Brain microvascular endothelial cell (primary cell): Measurements from ENCODE around the gene COL8A1.

Experiments
- DNase-seq: peaks from one replicate; pipeline ENCODE4 v3.0.0-alpha.2; 2020
- H3K27ac ChIP-seq: fragments of 250-450 bp; sonication (Bioruptor Pico); 2 replicates; pipeline ENCODE4 v1.5.1; 2020; ENCODE audit warnings: mild to moderate bottlenecking, moderate library complexity
- H3K27me3 ChIP-seq: fragments of 250-450 bp; sonication (Bioruptor Pico); replicated peaks from 2 replicates; pipeline ENCODE4 v1.5.1; 2020; ENCODE audit warnings: mild to moderate bottlenecking
- H3K36me3 ChIP-seq: fragments of 250-450 bp; sonication (Bioruptor Pico); replicated peaks from 2 replicates; pipeline ENCODE4 v1.5.1; 2020; ENCODE audit warnings: mild to moderate bottlenecking
- H3K4me3 ChIP-seq: 2 replicates; pipeline ENCODE4 v1.5.1; 2011; ENCODE audit warnings: low read depth, mild to moderate bottlenecking, control low read depth, low read length, moderate library complexity
- CTCF ChIP-seq: IDR thresholded peaks from 2 replicates; pipeline ENCODE4 v1.5.1; 2011; ENCODE audit warnings: low read depth, mild to moderate bottlenecking, moderate library complexity, low read length, control low read depth, inconsistent platforms; ENCODE audit errors: missing control alignments
- in situ Hi-C: cut with HindIII; loops from 2 replicates; pipeline ENCODE4 v1.10.0; 2017; ENCODE audit warnings: low sequenced_read_pairs, low pct_ligation_motif_present

COL8A1 gene

GRCh38 chr3:99693636-99694035 lies 55.2 kb downstream of the COL8A1 start:
- in situ Hi-C loops: no loop called here
- TF ChIP-seq CTCF: no peak

GRCh38 chr3:99696497-99696896 lies 58.1 kb downstream of the COL8A1 start:
- no peak for DNase-seq

More at GRCh38 chr3:99693636-99694035, 55.2 kb downstream of the COL8A1 start:
- no peaks in the 10 kb centered on the region for H3K27me3 ChIP-seq
- no peak for DNase-seq
- no peak overlapping the region for H3K4me3 ChIP-seq
- no peak overlapping the region for H3K27ac ChIP-seq
- H3K36me3 ChIP-seq: peaks cover 40% of the 10 kb centered on the region

GRCh38 chr3:99697250-99697649 lies 58.9 kb downstream of the COL8A1 start:
- H3K4me3 ChIP-seq: no peak overlapping the region
- no peak for TF ChIP-seq CTCF

More at GRCh38 chr3:99696497-99696896, 58.1 kb downstream of the COL8A1 start:
- no peak overlapping the region for H3K27ac ChIP-seq
- no peak for TF ChIP-seq CTCF
- H3K4me3 ChIP-seq: no peak overlapping the region
- H3K36me3 ChIP-seq: peaks cover 32% of the 10 kb centered on the region
- in situ Hi-C loops: no loop called here
- H3K27me3 ChIP-seq: no peaks in the 10 kb centered on the region

GRCh38 chr3:99698932-99699331 lies 60.5 kb downstream of the COL8A1 start:
- no peaks in the 10 kb centered on the region for H3K27me3 ChIP-seq
- peak overlapping the region; percentile 92 for H3K27ac ChIP-seq
- H3K4me3 ChIP-seq: no peak overlapping the region
- no peak for TF ChIP-seq CTCF
- H3K36me3 ChIP-seq: peaks cover 29% of the 10 kb centered on the region
- DNase-seq: no peak
- in situ Hi-C loops: no loop called here

More at GRCh38 chr3:99697250-99697649, 58.9 kb downstream of the COL8A1 start:
- DNase-seq: no peak
- H3K36me3 ChIP-seq: peaks cover 32% of the 10 kb centered on the region
- in situ Hi-C loops: no loop called here
- H3K27ac ChIP-seq: no peak overlapping the region
- H3K27me3 ChIP-seq: no peaks in the 10 kb centered on the region

- TF ChIP-seq CTCF: no peak
- Histone ChIP-seq H3K27ac (peak overlapping the region; percentile 92), H3K27me3 (no peaks in the 10 kb centered on the region), H3K4me3 (no peak overlapping the region), H3K36me3 (peaks cover 26% of the 10 kb centered on the region)
- peak; percentile 88 for DNase-seq
- in situ Hi-C loops: no loop called here
Observed at GRCh38 chr3:99699841-99700240, 61.4 kb downstream of the COL8A1 start.

GRCh38 chr3:99700631-99701268 lies 62.4 kb downstream of the COL8A1 start:
- DNase-seq: peak; percentile 87
- in situ Hi-C loops: no loop called here
- Histone ChIP-seq H3K27me3 (no peaks in the 10 kb centered on the region), H3K27ac (peak overlapping the region; percentile 92), H3K4me3 (no peak overlapping the region), H3K36me3 (peaks cover 24% of the 10 kb centered on the region)
- no peak for TF ChIP-seq CTCF
